Stimulated activated CD4-positive, alpha-beta T cell treated with anti-CD3 and anti-CD28 coated beads, Interleukin-1b, Interleukin-23, amount 100 ng/mL, for 48 hours (primary cell): ENCODE results near the gene PRKCH.
"Not testable (repeated sequence)": the region's sequence is repeated elsewhere in the genome, so short reads cannot be mapped to it uniquely, and the experiment has no call there.

Source experiments
- DNase-seq: peaks from one replicate; pipeline ENCODE4 v3.0.0-alpha.2; 2020

The PRKCH gene

GRCh38 chr14:61396694-61397093 is 75.3 kb downstream of the PRKCH start:
- no peak for DNase-seq

GRCh38 chr14:61397615-61398014 is 76.2 kb downstream of the PRKCH start:
- DNase-seq: no peak

- DNase-seq: no peak
These were observed 76.8 kb downstream of the PRKCH start for GRCh38 chr14:61398221-61398620.

GRCh38 chr14:61399365-61399764 is 78.0 kb downstream of the PRKCH start:
- no peak for DNase-seq

GRCh38 chr14:61401461-61401860 is 80.1 kb downstream of the PRKCH start:
- no peak for DNase-seq

GRCh38 chr14:61403411-61403810 is 82.0 kb downstream of the PRKCH start:
- DNase-seq: no peak

GRCh38 chr14:61404637-61405036 is 83.3 kb downstream of the PRKCH start:
- DNase-seq: no peak

GRCh38 chr14:61406198-61406597 is 84.8 kb downstream of the PRKCH start:
- DNase-seq: no peak

- DNase-seq: peak; percentile 54
These were observed 85.3 kb downstream of the PRKCH start for GRCh38 chr14:61406675-61407074.

- DNase-seq: no peak
These were observed 87.1 kb downstream of the PRKCH start for GRCh38 chr14:61408498-61408897.

- no peak for DNase-seq
These were observed 88.4 kb downstream of the PRKCH start for GRCh38 chr14:61409782-61410181.

GRCh38 chr14:61415934-61416333 is 94.6 kb downstream of the PRKCH start:
- DNase-seq: not testable (repeated sequence)

GRCh38 chr14:61416591-61416990 is 95.2 kb downstream of the PRKCH start:
- DNase-seq: no peak

GRCh38 chr14:61417141-61417540 is 95.8 kb downstream of the PRKCH start:
- DNase-seq: no peak

- no peak for DNase-seq
These were observed 96.6 kb downstream of the PRKCH start for GRCh38 chr14:61417883-61418455.

- DNase-seq: no peak
These were observed 97.4 kb downstream of the PRKCH start for GRCh38 chr14:61418746-61419145.

- DNase-seq: no peak
These were observed 97.8 kb downstream of the PRKCH start for GRCh38 chr14:61419201-61419600.

- DNase-seq: peak; percentile 27
These were observed 98.9 kb downstream of the PRKCH start for GRCh38 chr14:61420326-61420725.

- no peak for DNase-seq
These were observed 100.0 kb downstream of the PRKCH start for GRCh38 chr14:61421212-61421923.

GRCh38 chr14:61426048-61426447 is 104.7 kb downstream of the PRKCH start:
- no peak for DNase-seq

GRCh38 chr14:61428261-61428660 is 106.9 kb downstream of the PRKCH start:
- DNase-seq: no peak

GRCh38 chr14:61429316-61429715 is 107.9 kb downstream of the PRKCH start:
- no peak for DNase-seq

- no peak for DNase-seq
These were observed 108.8 kb downstream of the PRKCH start for GRCh38 chr14:61430066-61430757.

GRCh38 chr14:61433169-61433568 is 111.8 kb downstream of the PRKCH start:
- DNase-seq: no peak
